Activated CD4-positive, alpha-beta T cell treated with anti-CD3 and anti-CD28 coated beads for 1 hour (primary cell): ENCODE data around the gene TMEM117.
"Not testable (repeated sequence)": the region's sequence is repeated elsewhere in the genome, so short reads cannot be mapped to it uniquely, and the experiment has no call there.

ENCODE experiments used
- DNase-seq: peaks from one replicate; pipeline ENCODE4 v3.0.0-alpha.2; 2020

Gene TMEM117

DNA sequence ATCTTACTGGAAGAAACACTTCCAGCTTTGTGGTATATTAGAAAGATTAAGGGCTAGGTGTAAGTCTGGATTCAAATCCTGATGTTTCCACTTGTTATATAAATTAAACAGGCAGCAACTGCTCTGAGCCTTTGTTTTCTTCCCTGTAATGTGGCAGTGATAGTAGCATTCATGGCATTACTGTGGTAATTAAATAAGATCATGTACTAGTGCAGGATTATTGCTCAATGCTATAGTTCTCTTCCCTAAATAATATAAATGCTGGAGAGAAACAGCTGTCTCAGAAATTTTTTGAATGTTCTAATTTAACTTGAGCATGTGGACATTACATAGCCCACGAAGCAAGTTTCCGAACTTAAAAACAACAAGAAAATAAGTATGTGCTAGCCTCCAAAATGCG lies 5.4 kb downstream of the TMEM117 start:
- no peak for DNase-seq

DNA sequence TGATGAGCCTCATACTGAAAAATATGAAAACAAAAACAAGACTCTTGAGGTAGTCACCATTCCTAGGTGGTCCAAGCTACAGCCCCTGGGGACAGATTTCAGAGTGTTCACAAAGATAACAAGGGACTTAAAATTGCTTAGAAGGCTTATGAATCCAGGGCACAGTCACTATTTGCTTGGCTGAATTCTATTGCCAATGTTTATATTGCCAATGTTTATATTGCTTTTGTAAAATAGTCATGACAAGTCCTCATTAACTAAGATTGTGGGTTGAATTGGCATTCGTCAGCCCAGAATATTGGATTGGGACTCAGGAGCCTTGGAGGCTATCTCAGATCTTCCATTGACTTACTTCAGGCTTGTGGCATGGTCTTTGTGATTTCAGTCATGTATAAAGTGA lies 6.4 kb downstream of the TMEM117 start:
- no peak for DNase-seq

DNA sequence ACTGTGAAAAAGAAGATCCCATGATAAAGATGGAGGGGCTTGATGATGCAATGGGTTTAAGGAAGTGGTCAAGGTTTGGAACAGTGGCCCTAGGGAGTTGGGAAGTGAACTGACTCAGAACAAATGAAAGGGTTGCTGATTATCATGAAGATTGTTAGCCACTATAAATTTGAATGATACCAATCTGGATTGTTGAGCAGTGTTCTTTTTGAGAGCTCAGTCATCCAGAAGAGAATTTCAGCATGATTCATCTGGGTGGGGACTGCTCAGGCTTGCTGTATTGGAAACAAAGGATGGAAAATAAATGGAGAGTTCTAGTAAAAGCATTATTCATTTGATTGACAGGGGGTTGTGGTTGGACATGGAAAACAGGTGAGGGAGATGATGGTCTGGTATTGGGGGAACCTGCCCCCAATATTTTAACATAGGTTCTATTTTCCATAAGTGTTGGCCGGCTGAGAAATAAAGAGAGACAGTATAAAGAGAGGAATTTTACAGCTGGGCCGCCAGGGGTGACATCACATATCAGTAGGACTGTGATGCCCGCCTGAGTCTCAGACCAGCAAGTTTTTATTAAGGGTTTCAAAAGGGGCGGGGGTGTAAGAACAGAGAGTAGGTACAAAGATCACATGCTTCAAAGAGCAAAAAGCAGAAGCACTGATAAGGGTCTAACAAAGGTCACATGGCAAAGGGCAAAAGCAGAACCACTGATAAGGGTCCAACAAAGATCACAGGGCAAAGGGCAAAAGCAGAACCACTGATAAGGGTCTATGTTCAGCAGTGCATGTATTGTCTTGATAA lies 11.7 kb downstream of the TMEM117 start:
- not testable (repeated sequence) for DNase-seq

DNA sequence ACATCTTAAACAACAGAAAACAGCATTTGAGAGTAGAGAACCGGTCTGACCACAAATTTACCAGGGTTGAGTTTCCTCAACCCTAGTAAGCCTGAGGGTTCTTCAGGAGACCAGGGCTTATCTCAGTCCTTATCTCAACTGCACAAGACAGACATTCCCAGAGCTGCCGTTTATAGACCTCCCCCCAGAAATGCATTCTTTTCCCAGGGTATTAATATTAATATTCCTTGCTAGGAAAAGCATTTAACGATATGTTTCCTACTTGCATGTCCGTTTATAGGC lies 12.3 kb downstream of the TMEM117 start:
- no peak for DNase-seq

DNA sequence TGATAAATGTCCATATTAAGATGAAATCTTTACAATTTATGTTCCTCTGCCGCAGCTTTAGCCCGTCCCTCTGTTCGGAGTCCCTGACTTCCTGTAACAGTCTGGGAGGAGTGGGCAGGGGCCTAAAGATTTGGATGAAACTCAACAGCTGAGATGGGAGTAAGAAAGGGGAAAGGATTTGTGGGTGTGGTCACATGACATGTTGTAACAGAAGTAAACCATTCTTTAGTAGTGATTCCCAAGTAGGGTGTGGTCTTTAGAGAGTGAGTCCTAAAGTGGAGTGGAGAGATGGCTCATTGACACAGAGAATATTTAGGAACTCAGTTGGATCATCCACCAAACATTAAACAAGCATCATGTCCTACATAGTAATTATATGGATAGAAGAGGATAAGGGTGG lies 12.9 kb downstream of the TMEM117 start:
- DNase-seq, result no peak

DNA sequence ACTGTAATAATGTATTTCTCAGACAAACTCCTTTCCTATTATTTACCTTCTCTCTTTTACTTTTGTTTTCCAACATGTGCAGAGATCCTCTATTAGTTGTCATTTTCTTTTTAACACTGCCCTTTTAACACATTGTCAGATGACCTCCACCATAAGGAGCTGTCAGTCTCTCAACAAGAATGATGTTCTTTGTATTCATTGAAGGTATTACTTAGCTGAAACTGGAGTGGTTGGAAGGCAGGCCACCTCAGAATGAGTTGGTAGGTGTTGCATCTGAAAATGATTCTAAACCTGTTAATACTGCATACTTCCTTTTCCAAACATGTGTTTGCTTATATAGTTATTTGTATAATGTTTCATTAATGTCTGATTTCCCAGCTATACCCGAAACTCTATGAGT lies 16.9 kb downstream of the TMEM117 start:
- DNase-seq, result no peak

DNA sequence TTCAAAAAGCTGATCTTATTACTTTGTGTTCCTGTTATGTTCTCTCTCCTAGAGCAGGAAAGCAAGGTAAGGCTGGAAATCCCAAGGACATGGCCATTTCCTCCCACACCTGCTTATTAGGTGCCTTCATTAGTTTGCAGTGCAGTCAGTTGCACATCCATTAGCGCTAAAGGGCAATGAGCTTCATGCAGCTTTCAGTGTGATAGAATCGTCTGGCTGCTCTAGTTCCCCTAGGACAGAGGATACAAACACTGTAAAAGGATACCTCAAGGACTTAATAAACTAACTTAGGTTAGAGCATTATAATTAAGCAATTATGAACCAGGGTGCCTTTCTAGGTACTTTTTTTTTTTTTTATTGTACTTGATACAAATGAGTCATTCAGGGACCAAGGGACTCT lies 21.1 kb downstream of the TMEM117 start:
- DNase-seq, result no peak

DNA sequence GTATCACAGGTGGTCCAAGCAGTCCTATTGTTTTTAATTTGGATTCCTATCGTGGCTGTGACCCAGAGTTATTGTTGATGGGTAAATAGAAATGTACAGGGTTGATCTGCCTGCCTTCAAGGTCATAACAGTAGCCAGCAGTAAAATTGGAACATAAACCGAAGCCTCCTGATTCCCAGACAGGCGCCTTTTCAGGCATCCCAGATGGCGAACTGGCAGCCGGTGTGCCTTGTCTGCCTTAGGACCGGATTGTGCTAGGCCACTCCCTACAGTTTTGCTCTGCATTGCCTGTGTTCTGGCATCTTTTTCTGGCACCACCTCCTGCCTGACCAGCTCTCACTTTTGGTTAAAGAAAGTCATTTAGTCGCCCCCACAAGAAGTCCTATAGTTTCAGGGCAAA lies 22.2 kb downstream of the TMEM117 start:
- DNase-seq, result no peak

DNA sequence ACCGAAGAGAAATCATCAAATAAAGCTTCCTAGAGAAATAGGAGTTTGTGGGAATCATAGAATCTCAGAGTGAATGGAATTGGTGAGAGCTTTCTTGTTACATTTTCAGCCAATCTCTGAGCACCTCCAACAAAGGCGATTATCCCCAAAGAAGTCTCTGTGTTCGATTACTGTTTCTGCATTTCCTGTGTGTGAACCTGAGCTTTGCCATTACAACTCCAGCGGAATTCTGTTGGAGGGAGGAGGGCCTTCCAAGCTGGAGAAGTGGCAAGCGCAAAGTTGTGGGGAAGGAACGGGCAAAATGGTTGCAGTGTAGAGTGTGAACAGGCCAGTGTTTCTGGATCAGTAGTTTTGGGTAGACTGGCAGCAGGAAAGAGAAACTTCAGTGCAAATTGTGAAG lies 23.1 kb downstream of the TMEM117 start:
- no peak for DNase-seq

DNA sequence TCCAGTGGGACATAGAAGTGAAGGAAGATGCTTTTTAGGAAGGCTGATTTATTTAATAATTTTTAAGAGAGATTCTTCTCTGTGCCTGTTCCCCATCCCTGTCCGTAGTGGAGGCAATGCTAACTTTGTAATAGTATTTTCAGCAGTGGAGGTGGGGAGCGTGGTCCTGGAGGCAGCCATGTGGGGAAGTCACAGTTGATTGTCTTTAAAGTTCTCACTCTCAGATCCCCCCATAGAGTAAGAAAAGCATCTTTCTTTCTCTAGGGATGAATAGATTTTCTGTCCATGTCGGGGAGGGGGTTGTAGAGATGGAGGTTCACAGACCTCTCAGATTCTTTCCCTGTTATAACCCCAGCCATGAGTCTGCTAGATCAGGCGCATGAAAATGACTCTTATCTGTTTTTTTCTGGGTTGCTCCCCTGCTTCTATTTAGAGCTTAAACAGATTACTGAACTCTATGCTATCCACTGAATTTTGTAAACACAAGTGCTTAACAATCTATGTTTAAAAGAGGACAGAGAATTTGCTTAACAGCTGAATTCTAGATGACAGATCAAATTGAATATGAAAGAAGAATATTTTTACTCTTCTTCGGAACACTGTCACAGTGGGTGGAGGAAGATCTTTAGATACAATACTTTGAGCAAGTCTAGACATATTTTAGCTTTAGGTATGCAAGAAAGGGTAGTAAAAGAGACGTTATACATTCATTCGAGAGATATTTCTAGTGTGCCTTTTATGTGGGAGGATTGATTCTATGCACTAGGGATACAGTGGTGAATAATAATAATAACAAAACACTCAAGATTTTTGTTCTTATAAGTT lies 25.3 kb downstream of the TMEM117 start:
- DNase-seq, result no peak

DNA sequence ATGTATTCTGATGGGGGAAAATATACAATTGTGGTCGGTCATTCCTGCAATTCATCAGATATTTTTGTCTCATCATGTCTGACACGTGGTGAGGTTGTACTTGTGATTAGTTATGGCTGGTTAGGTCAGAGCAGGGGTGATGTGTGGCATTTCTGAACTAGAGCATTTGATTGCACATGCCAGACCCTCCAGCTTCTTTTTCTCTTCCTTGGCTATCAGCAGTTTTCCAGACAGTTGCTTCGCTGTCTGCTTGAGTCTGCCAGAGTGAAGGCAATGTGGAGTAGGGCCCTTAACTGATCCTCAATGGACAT lies 25.9 kb downstream of the TMEM117 start:
- DNase-seq, result no peak

DNA sequence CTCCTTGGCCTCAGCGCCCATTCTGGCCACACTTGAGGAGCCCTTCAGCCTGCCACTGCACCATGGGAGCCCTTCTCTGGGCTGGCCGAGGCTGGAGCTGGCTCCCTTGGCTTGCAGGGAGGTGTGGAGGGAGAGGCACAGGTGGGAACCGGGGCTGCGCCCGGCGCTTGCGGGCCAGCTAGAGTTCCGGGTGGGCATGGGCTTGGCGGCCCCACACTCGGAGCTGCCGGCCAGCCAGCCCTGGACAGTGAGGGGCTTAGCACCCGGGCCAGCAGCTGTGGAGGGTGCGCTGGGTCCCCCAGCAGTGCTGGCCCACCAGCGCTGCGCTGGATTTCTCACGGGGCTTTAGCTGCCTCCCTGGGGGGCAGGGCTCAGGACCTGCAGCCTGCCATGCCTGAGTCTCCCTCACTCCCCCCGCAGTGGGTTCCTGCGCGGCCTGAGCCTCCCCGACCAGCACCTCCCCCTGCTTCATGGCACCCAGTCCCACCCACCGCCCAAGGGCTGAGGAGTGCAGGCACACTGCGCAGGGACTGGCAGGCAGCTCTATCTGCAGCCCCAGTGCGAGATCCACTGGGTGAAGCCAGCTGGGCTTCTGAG lies 28.0 kb downstream of the TMEM117 start:
- DNase-seq, result no peak

DNA sequence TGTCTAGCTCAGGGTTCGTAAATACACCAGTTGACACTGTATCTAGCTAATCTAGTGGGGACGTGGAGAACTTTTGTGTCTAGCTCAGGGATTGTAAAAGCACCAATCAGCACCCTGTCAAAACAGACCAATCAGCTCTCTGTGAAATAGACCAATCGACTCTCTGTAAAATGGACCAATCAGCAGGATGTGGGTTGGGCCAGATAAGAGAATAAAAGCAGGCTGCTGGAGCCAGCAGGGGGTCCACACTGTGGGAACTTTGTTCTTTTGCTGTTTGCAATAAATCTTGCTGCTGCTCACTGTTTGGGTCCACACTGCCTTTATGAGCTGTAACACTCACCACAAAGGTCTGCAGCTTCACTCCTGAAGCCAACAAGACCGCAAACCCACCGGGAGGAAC lies 28.7 kb downstream of the TMEM117 start:
- DNase-seq, result not testable (repeated sequence)

DNA sequence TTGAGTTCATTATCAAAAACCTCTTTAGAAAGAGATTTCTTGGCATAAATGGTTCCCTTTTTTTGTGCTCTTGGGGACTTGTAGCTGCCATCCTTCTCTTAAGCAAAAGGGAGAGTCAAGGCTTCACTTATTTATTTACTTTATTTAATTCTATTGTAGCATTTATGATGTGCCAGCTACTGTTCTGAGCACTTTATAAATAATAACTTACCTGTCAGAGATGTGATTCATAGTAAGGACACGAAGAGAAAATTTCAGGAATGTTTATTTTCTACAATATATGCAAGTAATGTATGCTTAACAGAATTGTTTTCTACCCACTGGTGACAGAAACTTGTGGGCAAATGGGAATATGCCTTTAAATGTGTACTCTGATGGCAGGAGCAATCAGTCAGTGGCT lies 33.3 kb downstream of the TMEM117 start:
- no peak for DNase-seq

DNA sequence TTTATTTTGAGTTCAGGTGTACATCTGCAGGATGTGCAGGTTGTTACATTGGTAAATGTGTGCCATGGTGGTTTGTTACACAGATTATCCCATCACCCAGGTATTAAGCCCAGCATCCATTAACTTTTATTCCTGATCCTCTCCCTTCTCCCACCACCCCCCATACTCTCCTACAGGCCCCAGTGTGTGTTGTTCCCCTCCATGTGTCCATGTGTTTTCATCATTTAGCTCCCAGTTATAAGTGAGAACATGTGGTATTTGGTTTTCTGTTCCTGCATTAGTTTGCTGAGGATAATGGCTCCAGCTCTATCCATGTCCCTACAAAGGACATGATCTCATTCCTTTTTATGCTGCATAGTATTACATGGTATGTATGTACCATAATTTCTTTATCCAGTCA lies 33.9 kb downstream of the TMEM117 start:
- not testable (repeated sequence) for DNase-seq

DNA sequence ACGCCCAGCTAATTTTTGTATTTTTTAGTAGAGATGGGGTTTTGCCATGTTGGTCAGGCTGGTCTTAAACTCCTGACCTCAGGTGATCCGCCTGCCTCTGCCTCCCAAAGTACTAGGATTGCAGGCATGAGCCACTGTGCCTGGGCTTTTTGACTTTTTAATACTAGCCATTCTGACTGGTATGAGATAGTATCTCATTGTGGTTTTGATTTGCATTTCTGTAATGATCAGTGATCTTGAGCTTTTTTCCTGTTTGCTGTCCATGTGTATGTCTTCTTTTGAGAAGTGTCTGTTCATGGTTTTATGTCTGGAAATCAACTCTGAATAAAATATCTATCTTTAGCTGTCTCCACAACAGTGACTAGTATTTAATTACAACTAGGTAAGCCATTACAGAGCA lies 35.4 kb downstream of the TMEM117 start:
- not testable (repeated sequence) for DNase-seq

DNA sequence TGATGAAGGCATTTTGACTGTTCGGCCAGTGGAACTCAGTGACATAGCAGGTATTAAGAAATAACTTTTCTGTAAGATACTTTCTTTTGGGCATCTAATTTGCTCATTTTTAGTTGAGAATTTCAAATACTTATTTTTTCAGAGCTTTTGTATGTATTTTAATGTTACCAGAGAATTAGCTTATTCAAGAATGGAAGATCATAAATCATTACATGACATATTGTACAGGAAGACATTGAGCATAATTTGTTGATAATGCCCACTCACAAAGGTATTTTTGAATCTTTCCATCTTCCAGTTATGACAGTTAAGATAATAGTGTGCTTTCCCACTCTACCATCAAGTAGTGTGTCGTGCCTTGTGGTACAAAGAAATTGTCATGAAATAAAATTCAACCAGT lies 36.5 kb downstream of the TMEM117 start:
- DNase-seq, result no peak

DNA sequence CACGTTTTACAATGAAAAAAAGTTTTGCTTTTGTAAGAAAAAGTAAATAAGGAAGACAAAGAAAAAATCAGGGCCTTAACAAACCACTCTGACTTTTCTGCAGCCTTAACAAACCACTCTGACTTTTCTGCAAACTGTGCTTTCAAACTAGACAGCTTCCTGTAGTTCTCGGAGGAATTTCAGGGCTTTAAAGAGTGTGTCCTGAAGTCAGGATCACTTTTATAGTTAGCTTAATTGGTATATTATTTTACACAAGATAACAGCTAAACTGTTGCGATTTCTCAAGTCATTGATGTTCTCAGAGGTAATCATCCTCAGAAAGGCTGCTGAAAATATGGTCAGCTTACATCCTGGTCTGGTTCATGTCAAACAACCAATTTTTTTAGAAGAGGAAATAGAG lies 42.2 kb downstream of the TMEM117 start:
- DNase-seq, result no peak

DNA sequence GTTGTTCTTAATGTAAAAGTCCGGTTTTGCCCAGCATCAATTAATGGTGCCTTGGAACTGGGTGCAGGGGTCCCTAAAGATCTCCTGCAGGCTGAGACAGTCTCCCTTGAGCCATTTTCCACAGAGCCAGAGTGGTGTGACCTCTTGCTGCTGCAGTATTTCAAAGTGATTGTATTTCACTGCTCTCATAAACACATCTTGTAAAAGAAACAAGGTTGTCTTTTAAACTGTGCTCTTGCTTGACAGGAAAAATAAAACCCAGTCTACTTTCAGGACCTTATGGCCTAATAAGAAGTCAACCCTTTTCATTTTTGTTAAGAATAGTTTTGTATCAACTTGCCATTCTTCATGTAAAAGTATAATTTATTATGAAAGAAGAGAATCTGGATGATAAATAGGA lies 44.7 kb downstream of the TMEM117 start:
- no peak for DNase-seq

DNA sequence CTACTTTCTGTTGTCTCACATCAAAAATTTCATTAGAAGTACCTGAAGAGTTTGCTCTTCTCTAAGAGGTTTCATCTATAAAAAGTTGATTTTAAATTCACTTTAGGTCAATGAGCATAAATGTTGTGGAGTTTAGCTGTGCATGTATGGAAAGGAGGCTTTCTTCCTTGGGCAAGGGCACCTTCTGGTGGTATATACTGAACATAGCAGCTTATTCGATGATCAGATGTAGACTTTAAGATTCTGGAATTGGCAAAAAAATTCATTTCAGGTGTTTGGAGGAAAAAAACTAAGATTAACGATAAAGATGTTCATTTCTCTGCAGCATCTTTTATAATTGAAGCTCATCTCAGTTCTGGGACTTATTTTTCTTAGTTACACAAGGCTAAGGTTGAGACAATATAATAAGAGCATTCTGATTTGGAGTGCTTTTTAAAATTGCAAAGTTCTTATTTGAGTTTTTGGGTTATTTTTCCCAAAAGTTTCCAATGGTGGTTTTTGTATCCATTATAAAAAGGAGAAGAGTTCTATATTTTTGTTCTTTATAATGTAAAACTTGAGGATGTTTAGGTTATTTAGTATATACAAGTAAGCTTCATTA lies 46.8 kb downstream of the TMEM117 start:
- no peak for DNase-seq

DNA sequence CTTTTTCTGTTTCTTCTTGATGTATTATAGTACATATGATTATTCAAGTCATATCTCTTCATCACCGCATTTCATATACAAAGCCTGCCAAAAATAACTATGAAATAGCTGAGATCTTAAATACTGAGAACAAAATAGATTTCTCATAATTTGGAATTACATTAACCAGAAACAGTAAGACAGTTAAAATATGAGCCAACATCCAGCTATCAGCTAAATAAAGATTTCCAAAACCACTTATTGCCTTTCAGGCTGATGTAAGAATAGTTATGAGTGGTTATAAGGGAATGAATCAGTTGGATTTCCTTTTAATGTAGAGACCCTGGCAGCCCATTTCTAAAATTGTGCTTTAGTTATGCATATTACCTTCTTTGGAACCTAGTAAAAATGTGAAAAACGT lies 47.4 kb downstream of the TMEM117 start:
- DNase-seq, result no peak

DNA sequence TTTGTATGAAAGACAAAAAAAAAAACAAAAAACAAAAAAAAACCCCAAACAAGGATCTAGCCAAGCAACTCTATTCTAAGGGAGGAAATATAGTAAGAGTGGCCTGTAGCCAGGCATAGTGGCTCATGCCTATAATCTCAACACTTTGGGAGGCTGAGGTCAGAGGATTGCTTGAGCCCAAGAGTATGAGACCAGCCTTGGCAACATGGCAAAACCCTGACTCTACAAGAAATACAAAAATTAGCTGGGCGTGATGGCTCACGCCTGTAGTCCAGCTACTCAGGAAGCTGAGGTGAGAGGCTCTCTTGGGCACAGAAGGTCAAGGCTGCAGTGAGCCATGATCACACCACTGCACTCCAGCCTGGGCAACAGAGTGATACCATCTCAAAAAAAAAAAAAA lies 47.9 kb downstream of the TMEM117 start:
- no peak for DNase-seq

DNA sequence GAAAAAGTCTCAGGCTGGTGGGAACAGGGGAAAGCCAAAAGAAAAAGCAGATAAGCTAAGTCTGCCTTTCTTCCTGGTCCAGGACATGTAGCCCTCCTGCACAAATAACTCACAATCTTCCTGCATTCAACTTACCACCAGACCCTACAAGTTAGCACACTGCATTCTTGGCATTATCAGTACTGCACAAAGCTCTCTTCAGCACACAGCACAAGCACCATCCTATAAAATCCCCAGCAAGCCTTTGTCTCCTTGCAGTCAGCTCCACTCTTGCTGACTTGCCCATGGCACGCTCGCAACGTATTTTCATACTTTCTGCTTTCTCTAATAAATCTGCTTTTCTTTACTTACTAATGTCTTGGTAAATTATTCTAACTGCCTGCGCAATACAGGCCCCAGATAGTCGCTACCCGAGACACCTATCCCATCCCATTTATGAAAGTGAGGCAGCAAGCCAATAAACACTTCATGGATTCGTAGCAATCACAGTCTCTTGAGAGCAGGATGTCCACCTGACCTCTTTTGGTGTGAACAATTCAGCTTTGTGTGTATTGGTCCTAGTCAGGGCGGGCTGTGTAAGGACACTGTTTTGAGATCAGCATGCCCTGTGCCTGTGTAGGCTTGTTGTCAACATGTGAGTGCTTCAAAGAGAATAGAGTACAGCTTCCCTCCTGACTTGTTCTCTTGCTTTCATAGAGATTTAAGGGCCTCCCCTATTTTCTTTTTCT lies 49.0 kb downstream of the TMEM117 start:
- no peak for DNase-seq
